ACC112 (cell line): Measurements from ENCODE around the gene STK39.
"Not testable (repeated sequence)": the region's sequence is repeated elsewhere in the genome, so short reads cannot be mapped to it uniquely, and the experiment has no call there.

Source experiments
- H2AFZ ChIP-seq: fragments of 200-600 bp; sonication (generic); one replicate; pipeline ENCODE4 v1.6.0; 2017; ENCODE audit warnings: antibody characterized with exemption, low read length; ENCODE audit not compliant: unreplicated experiment
- H3K27ac ChIP-seq: fragments of 200-600 bp; sonication (generic); 2 replicates; pipeline ENCODE4 v1.5.1; 2014; ENCODE audit warnings: low read depth, mild to moderate bottlenecking, antibody characterized with exemption, low read length, moderate library complexity
- H3K27me3 ChIP-seq: fragments of 200-600 bp; sonication (generic); 2 replicates; pipeline ENCODE4 v1.6.1; 2014; ENCODE audit warnings: mild to moderate bottlenecking, antibody characterized with exemption, low read length, moderate library complexity, mixed read lengths; ENCODE audit not compliant: insufficient read depth
- H3K36me3 ChIP-seq: fragments of 200-600 bp; sonication (generic); 2 replicates; pipeline ENCODE4 v1.6.1; 2016; ENCODE audit warnings: mild to moderate bottlenecking, antibody characterized with exemption, low read length, moderate library complexity, mixed read lengths; ENCODE audit not compliant: insufficient read depth
- H3K4me1 ChIP-seq: fragments of 200-600 bp; sonication (generic); one replicate; pipeline ENCODE4 v1.6.1; 2016; ENCODE audit warnings: low read length, mixed read lengths; ENCODE audit not compliant: insufficient read depth, unreplicated experiment, control insufficient read depth
- H3K4me3 ChIP-seq: fragments of 200-600 bp; sonication (generic); 2 replicates; pipeline ENCODE4 v1.5.1; 2014; ENCODE audit warnings: mild to moderate bottlenecking, low read depth, low read length
- H3K79me2 ChIP-seq: fragments of 200-600 bp; sonication (generic); one replicate; pipeline ENCODE4 v1.6.0; 2016; ENCODE audit warnings: low read length; ENCODE audit not compliant: control insufficient read depth, unreplicated experiment, insufficient read depth

Gene STK39

GRCh38 chr2:168135121-168135520 lies 112.3 kb downstream of the STK39 start:
- no peak overlapping the region for H3K4me3 ChIP-seq
- peaks cover 13% of the 10 kb centered on the region for H3K4me1 ChIP-seq
- no peaks in the 10 kb centered on the region for H3K27me3 ChIP-seq
- H3K27ac ChIP-seq, result peak overlapping the region; percentile 11; the same call in 1 of the 2 replicates
- no peaks in the 10 kb centered on the region for H3K79me2 ChIP-seq
- H2AFZ ChIP-seq, result no peak overlapping the region
- H3K36me3 ChIP-seq, result peaks cover 4% of the 10 kb centered on the region; the same call in 1 of the 2 replicates

- Histone ChIP-seq H3K4me1 (peaks cover 13% of the 10 kb centered on the region), H2AFZ (no peak overlapping the region), H3K79me2 (no peaks in the 10 kb centered on the region), H3K4me3 (no peak overlapping the region), H3K27ac (no peak overlapping the region), H3K27me3 (no peaks in the 10 kb centered on the region), H3K36me3 (no peaks in the 10 kb centered on the region)
Observed at GRCh38 chr2:168134485-168134884, 112.9 kb downstream of the STK39 start.

DNA sequence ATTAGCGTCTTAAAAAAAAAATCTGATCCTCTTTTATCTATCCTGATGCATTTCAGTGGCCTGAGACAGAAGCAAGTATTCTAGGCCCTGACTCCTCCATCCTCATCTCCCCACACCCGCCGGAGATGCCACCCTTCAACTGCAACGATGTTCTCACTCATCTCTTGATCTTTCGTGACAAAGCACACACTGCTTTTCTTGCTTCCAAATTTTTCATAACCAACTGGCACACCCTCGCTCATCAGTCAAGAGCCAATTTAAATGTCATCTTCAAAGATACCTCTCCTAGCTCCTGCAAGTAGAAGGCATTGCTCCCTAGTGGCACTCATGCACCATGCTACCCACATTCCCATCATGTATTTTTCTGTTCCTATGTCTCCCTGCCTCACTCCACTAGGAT lies 115.0 kb downstream of the STK39 start:
- Histone ChIP-seq H3K27ac (no peak overlapping the region), H3K4me1 (peaks cover 13% of the 10 kb centered on the region), H3K4me3 (no peak overlapping the region), H3K79me2 (no peaks in the 10 kb centered on the region), H3K36me3 (0 out of 2 replicates have a peak, but pooled peaks cover 4% of the 10 kb centered on the region), H2AFZ (no peak overlapping the region), H3K27me3 (no peaks in the 10 kb centered on the region)

- no peak overlapping the region for H3K4me3 ChIP-seq
- H3K27me3 ChIP-seq, result no peaks in the 10 kb centered on the region
- peaks cover 6% of the 10 kb centered on the region for H3K4me1 ChIP-seq
- no peak overlapping the region for H3K27ac ChIP-seq
- no peaks in the 10 kb centered on the region for H3K79me2 ChIP-seq
- peaks cover 4% of the 10 kb centered on the region; the same call in 1 of the 2 replicates for H3K36me3 ChIP-seq
- H2AFZ ChIP-seq, result no peak overlapping the region
Observed at GRCh38 chr2:168130346-168130745, 117.0 kb downstream of the STK39 start.

- Histone ChIP-seq H3K27ac (no peak overlapping the region), H3K36me3 (peaks cover 12% of the 10 kb centered on the region), H2AFZ (no peak overlapping the region), H3K27me3 (no peaks in the 10 kb centered on the region), H3K4me3 (no peak overlapping the region), H3K4me1 (no peaks in the 10 kb centered on the region), H3K79me2 (no peaks in the 10 kb centered on the region)
Observed at GRCh38 chr2:168127371-168127770, 120.0 kb downstream of the STK39 start.

- not testable (repeated sequence) for H3K27ac ChIP-seq, H3K4me3 ChIP-seq, H2AFZ ChIP-seq, H3K36me3 ChIP-seq, H3K79me2 ChIP-seq, H3K4me1 ChIP-seq, H3K27me3 ChIP-seq
Observed at GRCh38 chr2:168122210-168122609, 125.2 kb downstream of the STK39 start.

- no peak overlapping the region for H3K27ac ChIP-seq
- peaks cover 7% of the 10 kb centered on the region for H3K4me1 ChIP-seq
- H3K4me3 ChIP-seq, result no peak overlapping the region
- H2AFZ ChIP-seq, result no peak overlapping the region
- H3K79me2 ChIP-seq, result no peaks in the 10 kb centered on the region
- peaks cover 10% of the 10 kb centered on the region for H3K36me3 ChIP-seq
- H3K27me3 ChIP-seq, result no peaks in the 10 kb centered on the region
Observed at GRCh38 chr2:168120730-168121129, 126.7 kb downstream of the STK39 start.

DNA sequence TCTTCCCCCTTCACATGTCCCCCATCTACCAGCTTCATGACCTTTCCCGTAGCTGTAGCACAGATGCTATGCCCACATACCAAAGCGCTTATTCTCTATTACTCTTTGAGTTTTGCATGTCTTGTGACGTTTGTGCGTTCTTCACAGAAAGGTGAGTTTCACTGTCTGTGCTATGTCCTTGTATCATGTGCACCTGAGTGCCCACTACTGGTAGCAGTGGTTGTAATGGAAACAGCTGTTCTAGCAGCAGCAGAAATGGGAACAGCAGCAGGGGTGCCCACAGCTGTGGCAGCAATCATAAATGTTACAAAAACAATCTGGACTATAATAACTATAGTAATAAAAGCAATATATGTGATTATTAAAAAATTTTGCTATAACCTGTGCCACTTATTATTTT lies 127.1 kb downstream of the STK39 start:
- Histone ChIP-seq H3K4me1 (peaks cover 7% of the 10 kb centered on the region), H2AFZ (no peak overlapping the region), H3K36me3 (peaks cover 10% of the 10 kb centered on the region), H3K27me3 (no peaks in the 10 kb centered on the region), H3K4me3 (no peak overlapping the region), H3K27ac (no peak overlapping the region), H3K79me2 (no peaks in the 10 kb centered on the region)

- Histone ChIP-seq H2AFZ (peak overlapping the region; percentile 64), H3K27ac (no peak overlapping the region), H3K4me3 (no peak overlapping the region), H3K36me3 (peaks cover 10% of the 10 kb centered on the region), H3K79me2 (no peaks in the 10 kb centered on the region), H3K27me3 (no peaks in the 10 kb centered on the region), H3K4me1 (peaks cover 7% of the 10 kb centered on the region)
Observed at GRCh38 chr2:168119515-168120141, 127.8 kb downstream of the STK39 start.

- H3K27me3 ChIP-seq, result no peaks in the 10 kb centered on the region
- no peak overlapping the region for H3K27ac ChIP-seq
- H3K4me1 ChIP-seq, result peaks cover 7% of the 10 kb centered on the region
- H3K79me2 ChIP-seq, result no peaks in the 10 kb centered on the region
- H3K4me3 ChIP-seq, result no peak overlapping the region
- peaks cover 10% of the 10 kb centered on the region for H3K36me3 ChIP-seq
- peak overlapping the region; percentile 64 for H2AFZ ChIP-seq
Observed at GRCh38 chr2:168118733-168119514, 128.5 kb downstream of the STK39 start.

DNA sequence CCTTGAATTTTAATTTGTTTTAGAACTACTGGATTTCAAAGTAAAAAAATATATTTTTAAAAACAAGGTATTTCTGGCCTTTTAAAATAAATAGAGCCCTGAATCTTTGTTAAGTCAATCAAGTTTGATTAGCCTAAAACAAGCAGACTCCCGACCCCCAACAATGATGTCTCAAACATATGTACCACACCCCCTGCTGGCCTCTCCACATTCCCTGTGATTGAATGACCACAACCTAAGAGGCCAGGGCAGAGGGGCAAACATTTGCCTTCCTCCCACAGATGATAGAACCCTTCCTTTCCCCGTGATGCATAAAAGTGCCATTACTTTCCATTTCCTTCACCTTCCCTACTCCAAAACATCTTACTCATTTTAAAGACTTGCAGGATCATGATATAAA lies 130.9 kb downstream of the STK39 start:
- no peak overlapping the region for H3K27ac ChIP-seq

More for the DNA sequence above, 130.9 kb downstream of the STK39 start:
- no peak overlapping the region for H3K4me3 ChIP-seq
- peaks cover 7% of the 10 kb centered on the region for H3K4me1 ChIP-seq
- no peaks in the 10 kb centered on the region for H3K27me3 ChIP-seq
- H2AFZ ChIP-seq, result no peak overlapping the region
- H3K79me2 ChIP-seq, result no peaks in the 10 kb centered on the region
- no peaks in the 10 kb centered on the region for H3K36me3 ChIP-seq
